ENCODE results near the gene ATG7.
"Not testable (repeated sequence)": the region's sequence is repeated elsewhere in the genome, so short reads cannot be mapped to it uniquely, and the experiment has no call there.

ATG7 gene

GRCh38 chr3:11510001-11510340 lies 237.8 kb downstream of the ATG7 start:
- H3K4me1 Mint-ChIP-seq (ENCODE audit: low read depth): peaks cover 5% of the 10 kb centered on the region
- H3K4me3 Mint-ChIP-seq: no peak overlapping the region
- no peak for DNase-seq (ENCODE audit: low spot score)
- H3K27me3 Mint-ChIP-seq (ENCODE audit: low read depth): no peaks in the 10 kb centered on the region
- H3K9me3 Mint-ChIP-seq: no peaks in the 10 kb centered on the region
- no peaks in the 10 kb centered on the region for H3K36me3 Mint-ChIP-seq (ENCODE audit: low read depth)
- no peak overlapping the region for H3K27ac Mint-ChIP-seq

- Mint-ChIP-seq H3K36me3 (ENCODE audit: low read depth) (no peaks in the 10 kb centered on the region), H3K9me3 (no peaks in the 10 kb centered on the region), H3K27me3 (ENCODE audit: low read depth) (no peaks in the 10 kb centered on the region), H3K4me3 (no peak overlapping the region), H3K27ac (no peak overlapping the region), H3K4me1 (ENCODE audit: low read depth) (peaks cover 5% of the 10 kb centered on the region)
- DNase-seq (ENCODE audit: low spot score): no peak
Measured at GRCh38 chr3:11510356-11510755, 238.2 kb downstream of the ATG7 start.

GRCh38 chr3:11511606-11512005 lies 239.4 kb downstream of the ATG7 start:
- not testable (repeated sequence) for H3K27me3 Mint-ChIP-seq (ENCODE audit: low read depth); H3K4me3 Mint-ChIP-seq; H3K27ac Mint-ChIP-seq; H3K4me1 Mint-ChIP-seq (ENCODE audit: low read depth); H3K36me3 Mint-ChIP-seq (ENCODE audit: low read depth); DNase-seq (ENCODE audit: low spot score); H3K9me3 Mint-ChIP-seq

- not testable (repeated sequence) for DNase-seq (ENCODE audit: low spot score); H3K36me3 Mint-ChIP-seq (ENCODE audit: low read depth); H3K27ac Mint-ChIP-seq; H3K27me3 Mint-ChIP-seq (ENCODE audit: low read depth); H3K4me1 Mint-ChIP-seq (ENCODE audit: low read depth); H3K9me3 Mint-ChIP-seq; H3K4me3 Mint-ChIP-seq
Measured at GRCh38 chr3:11513125-11513816, 241.1 kb downstream of the ATG7 start.

- no peak for DNase-seq (ENCODE audit: low spot score)
- Mint-ChIP-seq H3K36me3 (ENCODE audit: low read depth) (no peaks in the 10 kb centered on the region), H3K27ac (no peak overlapping the region), H3K27me3 (ENCODE audit: low read depth) (no peaks in the 10 kb centered on the region), H3K9me3 (no peaks in the 10 kb centered on the region), H3K4me3 (no peak overlapping the region), H3K4me1 (ENCODE audit: low read depth) (peaks cover 4% of the 10 kb centered on the region)
Measured at GRCh38 chr3:11513817-11514135, 241.6 kb downstream of the ATG7 start.

GRCh38 chr3:11514191-11514821 lies 242.1 kb downstream of the ATG7 start:
- no peak for DNase-seq (ENCODE audit: low spot score)
- Mint-ChIP-seq H3K4me3 (no peak overlapping the region), H3K36me3 (ENCODE audit: low read depth) (no peaks in the 10 kb centered on the region), H3K4me1 (ENCODE audit: low read depth) (peaks cover 4% of the 10 kb centered on the region), H3K9me3 (no peaks in the 10 kb centered on the region), H3K27ac (no peak overlapping the region), H3K27me3 (ENCODE audit: low read depth) (no peaks in the 10 kb centered on the region)

- Mint-ChIP-seq H3K36me3 (ENCODE audit: low read depth) (no peaks in the 10 kb centered on the region), H3K9me3 (no peaks in the 10 kb centered on the region), H3K4me3 (no peak overlapping the region), H3K4me1 (ENCODE audit: low read depth) (peaks cover 4% of the 10 kb centered on the region), H3K27ac (no peak overlapping the region), H3K27me3 (ENCODE audit: low read depth) (no peaks in the 10 kb centered on the region)
- no peak for DNase-seq (ENCODE audit: low spot score)
Measured at GRCh38 chr3:11517601-11518000, 245.4 kb downstream of the ATG7 start.

- no peak for DNase-seq (ENCODE audit: low spot score)
- Mint-ChIP-seq H3K27ac (no peak overlapping the region), H3K27me3 (ENCODE audit: low read depth) (no peaks in the 10 kb centered on the region), H3K9me3 (no peaks in the 10 kb centered on the region), H3K36me3 (ENCODE audit: low read depth) (no peaks in the 10 kb centered on the region), H3K4me3 (no peak overlapping the region), H3K4me1 (ENCODE audit: low read depth) (no peaks in the 10 kb centered on the region)
Measured at GRCh38 chr3:11521167-11521566, 249.0 kb downstream of the ATG7 start.

- H3K9me3 Mint-ChIP-seq: peaks cover 2% of the 10 kb centered on the region
- H3K27ac Mint-ChIP-seq: no peak overlapping the region
- no peaks in the 10 kb centered on the region for H3K27me3 Mint-ChIP-seq (ENCODE audit: low read depth)
- H3K4me1 Mint-ChIP-seq (ENCODE audit: low read depth): no peaks in the 10 kb centered on the region
- no peak for DNase-seq (ENCODE audit: low spot score)
- no peak overlapping the region for H3K4me3 Mint-ChIP-seq
- peaks cover 1% of the 10 kb centered on the region for H3K36me3 Mint-ChIP-seq (ENCODE audit: low read depth)
Measured at GRCh38 chr3:11522398-11522715, 250.2 kb downstream of the ATG7 start.

- H3K27me3 Mint-ChIP-seq (ENCODE audit: low read depth): no peaks in the 10 kb centered on the region
- H3K9me3 Mint-ChIP-seq: peaks cover 4% of the 10 kb centered on the region
- DNase-seq (ENCODE audit: low spot score): no peak
- no peak overlapping the region for H3K27ac Mint-ChIP-seq
- no peak overlapping the region for H3K4me3 Mint-ChIP-seq
- no peaks in the 10 kb centered on the region for H3K4me1 Mint-ChIP-seq (ENCODE audit: low read depth)
- H3K36me3 Mint-ChIP-seq (ENCODE audit: low read depth): peaks cover 5% of the 10 kb centered on the region
Measured at GRCh38 chr3:11522953-11523571, 250.9 kb downstream of the ATG7 start.

GRCh38 chr3:11523572-11524101 lies 251.4 kb downstream of the ATG7 start:
- no peaks in the 10 kb centered on the region for H3K4me1 Mint-ChIP-seq (ENCODE audit: low read depth)
- H3K4me3 Mint-ChIP-seq: no peak overlapping the region
- DNase-seq (ENCODE audit: low spot score): no peak
- no peak overlapping the region for H3K27ac Mint-ChIP-seq
- H3K9me3 Mint-ChIP-seq: peaks cover 4% of the 10 kb centered on the region
- peaks cover 7% of the 10 kb centered on the region for H3K36me3 Mint-ChIP-seq (ENCODE audit: low read depth)
- no peaks in the 10 kb centered on the region for H3K27me3 Mint-ChIP-seq (ENCODE audit: low read depth)

GRCh38 chr3:11526121-11526520 lies 253.9 kb downstream of the ATG7 start:
- not testable (repeated sequence) for H3K27ac Mint-ChIP-seq; DNase-seq (ENCODE audit: low spot score); H3K4me3 Mint-ChIP-seq; H3K9me3 Mint-ChIP-seq; H3K36me3 Mint-ChIP-seq (ENCODE audit: low read depth); H3K4me1 Mint-ChIP-seq (ENCODE audit: low read depth); H3K27me3 Mint-ChIP-seq (ENCODE audit: low read depth)

- H3K4me3 Mint-ChIP-seq: no peak overlapping the region
- no peak for DNase-seq (ENCODE audit: low spot score)
- H3K36me3 Mint-ChIP-seq (ENCODE audit: low read depth): peaks cover 7% of the 10 kb centered on the region
Measured at GRCh38 chr3:11529281-11529680, 257.1 kb downstream of the ATG7 start.

GRCh38 chr3:11530153-11530721 lies 258.0 kb downstream of the ATG7 start:
- Mint-ChIP-seq H3K27ac (no peak overlapping the region), H3K27me3 (ENCODE audit: low read depth) (no peaks in the 10 kb centered on the region), H3K4me3 (no peak overlapping the region), H3K9me3 (peaks cover 4% of the 10 kb centered on the region), H3K36me3 (ENCODE audit: low read depth) (peaks cover 7% of the 10 kb centered on the region), H3K4me1 (ENCODE audit: low read depth) (no peaks in the 10 kb centered on the region)
- DNase-seq (ENCODE audit: low spot score): no peak

More at GRCh38 chr3:11529281-11529680, 257.1 kb downstream of the ATG7 start:
- H3K9me3 Mint-ChIP-seq: peaks cover 4% of the 10 kb centered on the region
- H3K4me1 Mint-ChIP-seq (ENCODE audit: low read depth): no peaks in the 10 kb centered on the region
- H3K27me3 Mint-ChIP-seq (ENCODE audit: low read depth): no peaks in the 10 kb centered on the region
- H3K27ac Mint-ChIP-seq: no peak overlapping the region
